IPS-11a (cell line): ENCODE results near the gene ZMAT5.
A peak's percentile ranks its signal among the peaks of the same experiment; 100 is the strongest.

Experiments used
- H3K4me3 ChIP-seq: one replicate; pipeline ENCODE4 v1.5.1; 2013; ENCODE audit warnings: low read depth, low read length, control low read depth

The ZMAT5 gene

DNA sequence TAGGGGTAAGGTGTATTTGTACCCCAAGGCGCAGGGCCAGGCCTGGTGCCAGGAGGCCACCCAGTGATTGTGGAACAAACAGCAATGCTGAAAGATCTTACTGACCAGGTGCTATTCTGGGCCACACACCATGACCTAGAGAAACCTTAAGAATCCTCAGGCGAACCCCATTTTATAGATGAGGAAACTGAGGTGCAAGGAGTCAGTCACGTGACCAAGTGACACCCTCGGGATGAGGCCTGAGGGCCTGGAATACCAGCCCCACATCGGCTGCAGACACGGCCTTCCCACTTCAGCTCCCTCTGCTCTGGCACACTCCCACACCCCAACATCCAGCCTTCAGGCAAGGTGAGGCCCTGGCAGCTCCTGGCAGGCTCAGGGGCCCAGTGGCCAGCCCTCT, 33.9 kb downstream of the ZMAT5 start:
- H3K4me3 ChIP-seq: no peak overlapping the region

- no peak overlapping the region for H3K4me3 ChIP-seq
These were observed 35.6 kb downstream of the ZMAT5 start for GRCh38 chr22:29731058-29731850.

- no peak overlapping the region for H3K4me3 ChIP-seq
These were observed 37.6 kb downstream of the ZMAT5 start for GRCh38 chr22:29729161-29729560.

DNA sequence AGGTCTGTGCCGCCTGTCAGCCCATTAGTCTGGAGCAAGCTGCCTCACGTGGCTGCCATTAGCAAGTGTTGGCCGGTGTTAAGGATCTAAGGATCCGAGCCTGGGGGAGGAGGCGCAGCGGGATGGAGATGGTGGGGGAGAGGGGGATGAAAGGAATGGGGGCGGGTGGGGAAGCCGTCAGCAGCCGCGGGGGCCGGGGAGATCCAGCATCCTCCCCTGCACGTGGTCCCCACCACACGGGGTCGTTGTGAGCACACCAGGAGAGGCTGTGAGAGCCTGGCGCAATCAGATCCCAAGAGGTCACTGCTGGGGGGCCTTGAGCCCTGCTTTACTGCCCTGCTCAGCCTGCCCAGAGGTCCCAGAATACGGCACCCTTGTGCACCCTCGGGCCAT, 39.7 kb downstream of the ZMAT5 start:
- no peak overlapping the region for H3K4me3 ChIP-seq

GRCh38 chr22:29726512-29727130, 40.2 kb downstream of the ZMAT5 start:
- H3K4me3 ChIP-seq: no peak overlapping the region

DNA sequence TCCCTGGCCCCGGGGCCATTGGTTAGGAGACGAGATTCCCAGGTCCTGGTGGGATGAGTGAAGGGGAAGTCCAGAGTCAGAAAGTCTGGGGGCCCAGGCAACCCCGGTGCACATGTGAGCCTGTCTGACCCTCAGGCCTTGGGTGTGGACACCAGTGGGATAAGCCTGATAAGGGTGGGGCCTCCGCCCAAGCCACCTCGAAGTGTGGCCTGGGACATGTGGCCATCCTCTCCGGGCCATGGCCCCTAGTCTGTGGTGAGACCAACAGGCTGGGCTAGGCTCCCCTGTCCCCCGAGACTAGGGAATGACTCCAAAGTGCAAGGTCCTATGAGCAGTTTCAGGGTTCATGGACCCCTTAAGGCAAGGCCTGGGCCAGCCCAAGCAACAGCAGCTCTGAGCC, 40.7 kb downstream of the ZMAT5 start:
- H3K4me3 ChIP-seq: no peak overlapping the region

GRCh38 chr22:29724843-29725242, 42.0 kb downstream of the ZMAT5 start:
- H3K4me3 ChIP-seq: no peak overlapping the region

DNA sequence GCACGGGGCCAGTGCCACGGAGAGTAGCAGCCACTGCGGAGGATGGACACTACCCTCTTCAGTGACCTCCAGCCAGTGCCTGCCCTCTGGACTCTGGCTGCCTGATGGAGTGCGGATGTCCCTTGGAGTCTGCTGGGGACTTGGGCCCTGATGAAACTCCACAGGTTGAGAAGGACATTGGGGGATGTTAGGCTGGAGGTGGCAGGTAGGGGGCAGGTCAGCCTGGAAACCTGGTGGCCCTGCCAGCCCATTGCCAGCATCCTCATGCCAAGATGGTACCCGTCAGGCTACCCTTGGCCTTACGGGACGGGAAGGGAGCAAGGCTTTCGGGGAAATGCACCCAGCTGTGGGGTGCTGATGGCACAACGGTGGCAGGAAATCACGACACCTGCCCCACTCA, 43.0 kb downstream of the ZMAT5 start:
- H3K4me3 ChIP-seq: no peak overlapping the region

- H3K4me3 ChIP-seq: no peak overlapping the region
These were observed 44.2 kb downstream of the ZMAT5 start for GRCh38 chr22:29722587-29722986.

GRCh38 chr22:29722151-29722550, 44.7 kb downstream of the ZMAT5 start:
- no peak overlapping the region for H3K4me3 ChIP-seq

GRCh38 chr22:29720811-29721323, 45.9 kb downstream of the ZMAT5 start:
- peak overlapping the region; percentile 24 for H3K4me3 ChIP-seq

- H3K4me3 ChIP-seq: peak within 1 kb of the TSS; percentile 24
These were observed 46.7 kb downstream of the ZMAT5 start, which contains the start of gene CABP7 for GRCh38 chr22:29719899-29720645. Gene CABP7, plus strand, starts transcription at chr22:29720003. Its CDS starts 422 bp downstream, at chr22:29720425.

DNA sequence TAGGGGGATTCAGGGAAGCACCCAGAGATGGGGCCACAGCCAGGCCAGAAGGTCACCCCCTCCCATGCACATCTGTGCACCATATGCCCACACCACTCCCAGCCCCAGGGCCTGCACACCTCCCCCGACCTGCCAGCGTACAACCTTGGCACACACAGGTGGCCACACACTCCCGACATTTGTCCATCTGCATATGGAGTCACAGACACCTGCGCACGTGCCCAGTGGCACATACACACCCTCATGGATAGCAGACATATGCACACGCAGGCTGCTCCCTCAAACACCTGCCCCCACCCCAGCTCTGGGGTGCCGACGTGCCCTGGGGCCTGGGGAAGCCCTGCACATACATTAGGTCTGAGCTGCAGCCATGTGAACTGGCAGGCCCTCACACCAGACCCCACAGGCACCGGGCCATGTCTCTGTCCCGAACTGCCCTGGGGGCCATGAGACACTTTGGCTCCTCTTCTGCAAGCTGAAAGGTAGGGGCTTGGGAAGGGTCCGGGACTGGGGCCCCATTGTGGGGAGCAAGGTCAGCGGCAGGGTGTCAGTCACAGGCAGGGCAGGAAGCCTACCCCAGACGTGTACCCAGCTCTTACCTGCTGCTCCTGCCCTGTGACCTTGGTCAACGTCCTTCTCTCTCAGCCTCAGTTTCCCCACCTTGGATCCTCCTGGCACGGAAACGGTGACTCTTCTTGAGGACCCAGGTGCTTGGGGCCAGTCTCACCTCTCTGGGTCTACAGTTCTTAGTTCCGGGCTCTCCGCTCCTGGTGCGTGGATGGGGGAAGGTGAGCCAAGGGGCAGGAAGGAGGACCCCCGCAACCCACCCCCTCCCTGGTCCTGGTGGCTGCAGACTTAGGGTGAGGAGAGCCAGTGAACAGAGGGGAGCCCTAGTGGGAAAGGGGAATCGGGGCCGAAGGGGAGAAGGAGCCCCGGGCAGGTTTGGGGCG, 47.6 kb downstream of the ZMAT5 start:
- no peak overlapping the region for H3K4me3 ChIP-seq

GRCh38 chr22:29717789-29718188, 49.0 kb downstream of the ZMAT5 start:
- no peak overlapping the region for H3K4me3 ChIP-seq

DNA sequence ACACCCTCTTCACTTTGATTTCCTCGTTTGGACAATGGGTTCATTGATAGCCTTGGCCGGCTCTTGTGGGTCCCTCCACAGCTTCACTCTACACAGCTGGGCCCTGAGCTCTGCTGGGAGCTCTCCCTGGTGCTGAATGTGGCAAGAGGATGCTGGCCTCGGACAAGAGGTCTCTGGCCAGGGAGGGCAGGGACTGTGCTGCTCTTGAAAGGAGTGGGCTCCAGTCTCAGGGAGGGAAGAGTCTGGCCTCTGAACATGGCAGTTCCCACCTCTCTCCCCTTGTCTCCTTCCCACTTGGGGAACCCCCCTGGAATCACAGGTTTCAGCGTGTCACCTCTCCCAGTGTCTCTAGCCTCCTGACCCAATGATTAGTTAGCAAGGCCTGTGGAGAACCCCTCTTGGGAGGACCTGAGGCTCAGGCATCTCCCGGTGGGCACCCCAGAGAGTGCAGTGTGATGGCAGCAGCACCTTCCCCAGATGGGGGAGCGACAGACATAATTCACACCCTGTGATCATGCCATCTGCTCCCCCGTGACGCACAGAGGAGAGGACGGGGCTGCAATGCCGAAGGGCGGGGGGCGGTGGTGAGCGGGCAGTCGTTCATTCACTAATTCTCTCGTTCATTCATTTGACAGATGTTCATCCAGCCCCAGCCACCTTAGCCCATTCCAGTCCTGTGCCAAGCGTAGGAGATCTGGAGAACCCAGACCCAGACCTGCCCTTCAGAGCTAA, 49.8 kb downstream of the ZMAT5 start:
- no peak overlapping the region for H3K4me3 ChIP-seq

DNA sequence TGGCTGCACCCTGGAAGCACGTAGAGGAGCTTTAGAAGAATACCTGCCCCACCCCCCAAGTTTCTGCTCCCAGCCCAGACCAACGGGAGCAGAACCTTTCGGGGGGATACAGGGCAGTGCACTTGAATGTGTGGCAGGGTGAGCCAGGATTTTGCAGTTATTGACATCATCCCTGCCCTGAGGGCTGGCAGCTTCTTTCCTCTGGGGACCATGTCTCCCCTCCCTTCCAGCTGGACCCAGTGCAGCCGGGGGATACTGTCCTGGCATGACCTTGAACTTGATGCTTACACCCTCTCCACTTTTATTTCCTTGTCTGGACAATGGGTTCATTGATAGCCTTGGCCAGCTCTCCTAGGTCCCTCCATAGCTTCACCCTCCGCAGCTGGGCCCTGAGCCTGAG, 51.1 kb downstream of the ZMAT5 start:
- H3K4me3 ChIP-seq: no peak overlapping the region

GRCh38 chr22:29715240-29715639, 51.6 kb downstream of the ZMAT5 start:
- no peak overlapping the region for H3K4me3 ChIP-seq

DNA sequence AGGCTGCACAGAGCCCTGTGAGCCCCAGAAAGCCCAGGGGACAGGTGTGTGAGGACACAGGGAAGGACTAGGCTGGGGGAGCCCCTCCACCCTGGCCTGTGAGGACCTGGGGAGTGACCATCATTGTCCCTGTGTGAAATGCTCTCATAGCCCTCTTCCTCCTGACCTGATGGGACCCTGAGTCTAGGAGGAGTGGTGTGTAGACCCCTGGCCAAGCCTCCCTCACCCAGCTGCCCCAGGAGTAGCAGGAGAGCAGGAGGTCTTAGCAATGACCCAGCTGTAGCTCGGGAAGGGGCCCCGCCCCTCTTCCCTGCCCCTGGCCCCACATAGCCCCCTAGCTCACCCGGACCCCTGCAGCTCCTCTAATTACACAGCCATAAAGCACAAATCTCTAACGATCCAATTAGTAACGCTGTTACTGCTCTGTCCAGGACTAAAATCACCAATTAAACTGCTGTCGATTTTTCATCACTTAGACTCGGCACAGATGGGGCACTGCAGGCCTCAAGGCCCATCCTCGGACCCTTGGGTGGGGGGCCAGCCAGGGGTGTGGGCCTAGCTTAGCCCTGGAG, 53.6 kb downstream of the ZMAT5 start:
- H3K4me3 ChIP-seq: no peak overlapping the region

- H3K4me3 ChIP-seq: no peak overlapping the region
These were observed 54.7 kb downstream of the ZMAT5 start for GRCh38 chr22:29712119-29712518.
